Small intestine (tissue), 16 donors: ENCODE data around the gene USO1. TPM values are rescaled to one million over a fixed set of nuclear protein-coding genes. Genes with fewer than 3 reads are reported as not detected.
A peak's percentile ranks its signal among the peaks of the same experiment; 100 is the strongest.

Experiments used
- DNase-seq, 2 donors: peaks; one replicate each; pipeline versions ENCODE4 v3.0.0 to v3.0.0-alpha.2; 2013
- FAIRE-seq: peaks from 2 replicates; lab custom pipeline; 2012; peaks lifted over from hg19 to GRCh38; lab: Jason Lieb, UNC
- H3K27ac ChIP-seq, 3 donors: one replicate each; pipeline ENCODE4 v1.5.1; 2013; ENCODE audit warnings: low read length in 2 of 3, mild to moderate bottlenecking in 2 of 3, control low read depth in 1 of 3, inconsistent platforms in 1 of 3, low read depth in 1 of 3, moderate library complexity in 1 of 3
- H3K27me3 ChIP-seq, 3 donors: one replicate each; pipeline ENCODE4 v1.6.1; 2013; ENCODE audit warnings: low read length in 3 of 3, inconsistent platforms in 1 of 3; ENCODE audit not compliant: control insufficient read depth in 3 of 3, insufficient read depth in 3 of 3
- H3K36me3 ChIP-seq, 3 donors: one replicate each; pipeline ENCODE4 v1.6.1; 2013; ENCODE audit warnings: low read length in 3 of 3, inconsistent platforms in 1 of 3, low read depth in 1 of 3, mild to moderate bottlenecking in 1 of 3, moderate library complexity in 1 of 3; ENCODE audit not compliant: control insufficient read depth in 3 of 3, insufficient read depth in 2 of 3
- H3K4me1 ChIP-seq, 3 donors: one replicate each; pipeline ENCODE4 v1.6.1; 2013; ENCODE audit warnings: low read length in 2 of 3, inconsistent platforms in 1 of 3, low read depth in 1 of 3, mild to moderate bottlenecking in 1 of 3, moderate library complexity in 1 of 3; ENCODE audit not compliant: control insufficient read depth in 3 of 3, insufficient read depth in 2 of 3
- H3K4me3 ChIP-seq, 3 donors: one replicate each; pipeline ENCODE4 v1.5.1; 2013; ENCODE audit warnings: low read length in 3 of 3, control low read depth in 1 of 3, inconsistent platforms in 1 of 3, low read depth in 1 of 3, mild to moderate bottlenecking in 1 of 3, moderate library complexity in 1 of 3
- H3K9me3 ChIP-seq, 2 donors: one replicate each; pipeline ENCODE4 v1.6.1; 2013; ENCODE audit warnings: low read depth in 1 of 2, low read length in 1 of 2; ENCODE audit not compliant: control insufficient read depth in 2 of 2, insufficient read depth in 1 of 2
- WGBS, 3 donors: extraction: QIAGEN DNeasy Blood & Tissue Kit; methylation state at CpG; one replicate each; pipeline ENCODE4 v1.1.7; 2013; 5-methylcytosine and 5-hydroxymethylcytosine counted together
- long read RNA-seq, 10 donors: transcript quantifications; one replicate each; lab custom pipeline, GENCODE V29; 2026
- polyA plus RNA-seq, 4 donors: library from polyadenylated mRNA; stranded (reverse) in 3 of 4; unstranded in 1 of 4; fragments of 200-250 nt in 3 of 4; fragments of 120-200 nt in 1 of 4; gene quantifications; one replicate each; pipeline versions ENCODE4 v1.2.1 to v1.2.3, GENCODE V29; 2013
- donor health status: healthy with polysubstance abuse.
- donor health status: control.
- donor health status: control.
- donor health status: Bipolar disorder and iron deficiency.
- donor health status: healthy.

USO1 gene, protein sequence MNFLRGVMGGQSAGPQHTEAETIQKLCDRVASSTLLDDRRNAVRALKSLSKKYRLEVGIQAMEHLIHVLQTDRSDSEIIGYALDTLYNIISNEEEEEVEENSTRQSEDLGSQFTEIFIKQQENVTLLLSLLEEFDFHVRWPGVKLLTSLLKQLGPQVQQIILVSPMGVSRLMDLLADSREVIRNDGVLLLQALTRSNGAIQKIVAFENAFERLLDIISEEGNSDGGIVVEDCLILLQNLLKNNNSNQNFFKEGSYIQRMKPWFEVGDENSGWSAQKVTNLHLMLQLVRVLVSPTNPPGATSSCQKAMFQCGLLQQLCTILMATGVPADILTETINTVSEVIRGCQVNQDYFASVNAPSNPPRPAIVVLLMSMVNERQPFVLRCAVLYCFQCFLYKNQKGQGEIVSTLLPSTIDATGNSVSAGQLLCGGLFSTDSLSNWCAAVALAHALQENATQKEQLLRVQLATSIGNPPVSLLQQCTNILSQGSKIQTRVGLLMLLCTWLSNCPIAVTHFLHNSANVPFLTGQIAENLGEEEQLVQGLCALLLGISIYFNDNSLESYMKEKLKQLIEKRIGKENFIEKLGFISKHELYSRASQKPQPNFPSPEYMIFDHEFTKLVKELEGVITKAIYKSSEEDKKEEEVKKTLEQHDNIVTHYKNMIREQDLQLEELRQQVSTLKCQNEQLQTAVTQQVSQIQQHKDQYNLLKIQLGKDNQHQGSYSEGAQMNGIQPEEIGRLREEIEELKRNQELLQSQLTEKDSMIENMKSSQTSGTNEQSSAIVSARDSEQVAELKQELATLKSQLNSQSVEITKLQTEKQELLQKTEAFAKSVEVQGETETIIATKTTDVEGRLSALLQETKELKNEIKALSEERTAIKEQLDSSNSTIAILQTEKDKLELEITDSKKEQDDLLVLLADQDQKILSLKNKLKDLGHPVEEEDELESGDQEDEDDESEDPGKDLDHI
- 10 to 100 TPM; 26.5 to 83.9 (median 33.1) TPM for polyA plus RNA-seq
- long read RNA-seq, donor 1, full-length matches to known transcripts = 2 of 15 reads
- long read RNA-seq, donor 1, partial matches to known transcripts = 13 of 15 reads
- long read RNA-seq, donor 1, other reads (novel, unspliced or antisense) = 0 of 15 reads
- long read RNA-seq, donor 2, full-length matches to known transcripts = 4 of 12 reads
- long read RNA-seq, donor 2, partial matches to known transcripts = 8 of 12 reads
- long read RNA-seq, donor 2, other reads (novel, unspliced or antisense) = 0 of 12 reads
- long read RNA-seq, donor 3 = 0 reads
- long read RNA-seq, donor 4 = 0 reads
- long read RNA-seq, donor 5, full-length matches to known transcripts = 1 of 1 reads
- long read RNA-seq, donor 5, partial matches to known transcripts = 0 of 1 reads
- long read RNA-seq, donor 5, other reads (novel, unspliced or antisense) = 0 of 1 reads
- long read RNA-seq, donor 6, full-length matches to known transcripts = 2 of 2 reads
- long read RNA-seq, donor 6, partial matches to known transcripts = 0 of 2 reads
- long read RNA-seq, donor 6, other reads (novel, unspliced or antisense) = 0 of 2 reads
- long read RNA-seq, donor 7, full-length matches to known transcripts = 4 of 4 reads
- long read RNA-seq, donor 7, partial matches to known transcripts = 0 of 4 reads
- long read RNA-seq, donor 7, other reads (novel, unspliced or antisense) = 0 of 4 reads
- long read RNA-seq, donor 8 = 0 reads
- long read RNA-seq, donor 9, full-length matches to known transcripts = 1 of 1 reads
- long read RNA-seq, donor 9, partial matches to known transcripts = 0 of 1 reads
- long read RNA-seq, donor 9, other reads (novel, unspliced or antisense) = 0 of 1 reads
- long read RNA-seq, donor 10, full-length matches to known transcripts = 4 of 11 reads
- long read RNA-seq, donor 10, partial matches to known transcripts = 7 of 11 reads
- long read RNA-seq, donor 10, other reads (novel, unspliced or antisense) = 0 of 11 reads

DNA sequence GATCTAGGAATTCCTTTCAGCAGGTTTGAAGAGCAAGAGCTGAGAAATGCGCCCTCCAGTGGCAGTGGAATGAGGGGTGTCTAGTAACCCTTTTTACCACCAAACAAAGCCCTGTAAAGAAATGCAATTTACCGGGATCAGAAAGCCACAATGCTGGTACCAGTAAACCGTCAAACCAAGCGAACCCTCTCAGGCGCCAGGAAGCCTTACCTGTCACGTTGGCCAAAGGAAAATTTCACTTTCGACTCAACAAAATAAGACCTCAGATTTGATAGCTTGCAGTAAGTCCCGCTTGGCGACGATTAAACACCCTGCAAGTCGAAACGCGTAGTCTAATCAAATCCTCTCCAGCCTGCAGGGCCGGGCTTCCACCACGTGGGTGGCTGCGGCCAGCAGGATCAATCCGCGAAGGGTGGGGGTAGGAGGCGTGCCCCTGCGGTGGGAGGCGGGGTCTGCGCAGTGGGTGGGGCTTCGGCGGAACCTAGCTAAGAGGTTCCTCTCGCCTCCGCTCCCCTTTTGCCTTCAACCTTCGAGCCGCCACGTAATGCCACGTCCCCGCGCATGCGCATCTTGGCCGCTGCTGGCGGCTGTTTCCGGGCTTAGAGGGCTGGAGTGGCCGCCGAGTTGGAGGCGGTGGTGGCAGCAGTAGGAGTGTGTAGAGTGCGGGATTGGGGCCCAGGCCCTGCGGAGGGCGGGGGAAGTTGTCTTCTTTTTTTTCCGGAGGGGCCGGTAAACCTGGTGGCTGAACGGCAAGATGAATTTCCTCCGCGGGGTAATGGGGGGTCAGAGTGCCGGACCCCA lies at the start of gene USO1:
Gene USO1 (plus strand): TSS at position 512 of the 801 bp plus-strand sequence. CDS start 243 bp downstream, at position 755.
- Histone ChIP-seq H3K9me3 (no peaks in the 10 kb centered on the region), H3K27ac (peak within 1 kb of the TSS; percentile 97 to 99 (median 99)), H3K27me3 (no peaks in the 10 kb centered on the region), H3K4me1 (peaks cover 8 to 20% (median 13%) of the 10 kb centered on the region in 3 donors), H3K4me3 (peak within 1 kb of the TSS; percentile 61 to 94 (median 86)), H3K36me3 (no peaks in the 10 kb centered on the region)
- 0% methylated on average over 44 to 48 of the region's 48 CpGs for WGBS, 3 donors
- peak; percentile 36 for FAIRE-seq
- DNase-seq = peak; percentile 99 to 100

DNA sequence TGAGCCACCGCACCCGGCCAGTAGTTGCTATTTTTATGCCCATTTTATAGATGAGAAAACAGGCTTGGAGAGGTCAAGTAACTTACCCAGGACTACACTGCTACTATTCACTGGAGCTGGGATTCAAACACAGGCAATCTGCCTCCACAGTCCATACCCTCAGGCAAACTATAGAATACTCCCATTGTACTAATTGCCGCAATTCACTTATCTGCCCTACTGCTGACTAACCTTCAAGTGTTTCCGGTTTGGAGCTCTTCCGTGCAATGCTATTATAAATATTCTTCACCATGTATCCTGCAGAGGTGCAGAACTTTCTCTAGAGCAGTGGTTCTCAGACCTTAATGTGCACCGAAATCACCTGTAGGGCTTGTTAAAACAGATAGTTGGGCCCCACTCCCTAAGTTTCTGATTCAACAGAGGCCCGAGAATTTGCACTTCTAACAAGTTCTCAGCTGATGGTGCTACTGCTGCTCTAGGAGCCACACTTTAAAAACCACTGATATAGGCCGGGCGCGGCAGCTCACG lies 49.3 kb upstream of the USO1 start:
- peak in 1 of 2 donors; percentile 76 for DNase-seq

DNA sequence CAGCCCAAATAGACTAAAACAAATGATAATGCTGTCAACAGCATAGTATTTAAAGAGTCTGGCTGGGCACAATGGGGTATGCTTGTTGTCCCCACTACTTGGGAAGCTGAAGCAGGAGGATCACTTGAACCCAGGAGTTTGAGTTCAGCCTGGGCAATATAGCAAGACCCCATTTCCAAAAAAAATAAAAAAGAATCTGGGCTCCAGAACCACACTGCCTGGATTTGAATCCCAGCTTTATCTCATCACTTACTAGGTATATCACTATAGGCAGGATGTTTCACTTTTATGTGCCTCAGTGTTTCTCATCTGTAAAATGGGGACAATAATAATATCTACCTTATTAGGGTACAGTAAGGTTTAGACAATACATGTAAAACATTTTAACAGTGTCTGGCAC lies 45.9 kb upstream of the USO1 start:
- peaks cover 0 to 14% (median 3%) of the 10 kb centered on the region in 3 donors for H3K4me1 ChIP-seq

More for the DNA sequence above, 49.3 kb upstream of the USO1 start:
- Histone ChIP-seq H3K27ac (peak overlapping the region in 2 of 3 donors; percentile 51 to 58), H3K9me3 (no peaks in the 10 kb centered on the region), H3K27me3 (no peaks in the 10 kb centered on the region), H3K36me3 (no peaks in the 10 kb centered on the region), H3K4me1 (peaks cover 0 to 19% (median 10%) of the 10 kb centered on the region in 3 donors), H3K4me3 (no peak overlapping the region)
- WGBS, 3 donors = 85 to 89% (median 86%) methylated on average over 11 of the region's 11 CpGs
- no peak for FAIRE-seq

DNA sequence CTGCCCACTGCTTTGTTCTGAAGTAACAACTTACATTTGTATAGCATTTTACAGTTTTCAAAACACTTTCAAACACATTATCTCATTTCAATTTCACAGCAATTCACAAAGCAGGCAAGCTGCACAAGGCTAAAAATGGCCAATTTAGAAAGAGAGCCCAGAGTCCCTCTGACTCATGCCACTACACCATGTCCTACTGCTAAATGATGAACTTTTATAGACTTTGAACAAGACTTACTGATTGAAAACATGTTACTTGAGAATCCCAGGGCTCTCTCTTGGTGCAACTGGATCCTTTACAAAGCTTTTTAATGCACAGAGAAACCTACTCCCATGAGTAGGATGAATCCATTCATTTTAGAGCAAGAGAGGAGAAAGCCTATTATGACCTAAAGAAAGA lies 45.4 kb upstream of the USO1 start:
- no peak for FAIRE-seq
- DNase-seq = no peak

More for the DNA sequence above, 45.9 kb upstream of the USO1 start:
- FAIRE-seq = no peak
- no peak for DNase-seq
- H3K27ac ChIP-seq = no peak overlapping the region
- H3K36me3 ChIP-seq = no peaks in the 10 kb centered on the region
- H3K4me3 ChIP-seq = no peak overlapping the region
- H3K27me3 ChIP-seq = no peaks in the 10 kb centered on the region
- no peaks in the 10 kb centered on the region for H3K9me3 ChIP-seq

DNA sequence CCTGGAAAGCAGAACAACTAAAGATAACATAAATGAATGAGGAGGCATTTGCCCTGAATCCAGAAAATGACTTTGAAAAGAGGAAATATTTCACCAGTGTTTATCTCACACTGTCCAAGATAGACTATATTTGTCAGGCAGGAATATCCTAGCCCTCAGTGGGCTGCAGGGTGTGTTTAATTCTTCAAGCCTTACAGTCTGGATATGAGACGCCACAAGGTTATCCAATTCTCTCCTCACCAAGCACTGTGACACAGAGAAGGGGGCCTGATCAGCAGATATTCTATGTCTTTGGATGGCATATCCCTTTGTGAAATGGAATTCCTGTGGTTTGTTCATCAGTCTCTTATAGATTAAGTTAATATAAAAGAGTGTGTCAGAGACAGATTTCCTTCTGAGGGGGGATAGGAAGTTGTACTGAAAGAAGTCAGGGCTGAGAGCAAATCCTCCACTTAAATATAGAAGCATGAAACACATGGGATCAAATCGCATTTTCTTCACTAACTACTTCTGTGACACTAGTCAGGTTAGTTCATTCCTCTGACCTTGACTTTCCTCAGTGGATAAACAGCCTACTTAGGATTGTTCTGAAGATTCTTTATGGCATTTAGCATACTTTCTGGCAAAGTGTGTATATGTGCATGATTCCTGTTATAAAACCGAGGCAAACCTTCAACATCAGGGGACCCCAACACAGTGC lies 44.4 kb upstream of the USO1 start:
- Histone ChIP-seq H3K4me3 (no peak overlapping the region), H3K9me3 (no peaks in the 10 kb centered on the region), H3K27ac (no peak overlapping the region), H3K36me3 (no peaks in the 10 kb centered on the region), H3K27me3 (no peaks in the 10 kb centered on the region), H3K4me1 (peaks cover 0 to 3% (median 0%) of the 10 kb centered on the region in 3 donors)
- FAIRE-seq (no peak), DNase-seq (no peak)
- WGBS, 3 donors = 86 to 91% (median 91%) methylated on average over 3 of the region's 3 CpGs

More for the DNA sequence above, 45.4 kb upstream of the USO1 start:
- H3K4me1 ChIP-seq = peaks cover 0 to 12% (median 3%) of the 10 kb centered on the region in 3 donors
- no peaks in the 10 kb centered on the region for H3K27me3 ChIP-seq
- H3K4me3 ChIP-seq = no peak overlapping the region
- no peak overlapping the region for H3K27ac ChIP-seq
- no peaks in the 10 kb centered on the region for H3K36me3 ChIP-seq
- no peaks in the 10 kb centered on the region for H3K9me3 ChIP-seq

DNA sequence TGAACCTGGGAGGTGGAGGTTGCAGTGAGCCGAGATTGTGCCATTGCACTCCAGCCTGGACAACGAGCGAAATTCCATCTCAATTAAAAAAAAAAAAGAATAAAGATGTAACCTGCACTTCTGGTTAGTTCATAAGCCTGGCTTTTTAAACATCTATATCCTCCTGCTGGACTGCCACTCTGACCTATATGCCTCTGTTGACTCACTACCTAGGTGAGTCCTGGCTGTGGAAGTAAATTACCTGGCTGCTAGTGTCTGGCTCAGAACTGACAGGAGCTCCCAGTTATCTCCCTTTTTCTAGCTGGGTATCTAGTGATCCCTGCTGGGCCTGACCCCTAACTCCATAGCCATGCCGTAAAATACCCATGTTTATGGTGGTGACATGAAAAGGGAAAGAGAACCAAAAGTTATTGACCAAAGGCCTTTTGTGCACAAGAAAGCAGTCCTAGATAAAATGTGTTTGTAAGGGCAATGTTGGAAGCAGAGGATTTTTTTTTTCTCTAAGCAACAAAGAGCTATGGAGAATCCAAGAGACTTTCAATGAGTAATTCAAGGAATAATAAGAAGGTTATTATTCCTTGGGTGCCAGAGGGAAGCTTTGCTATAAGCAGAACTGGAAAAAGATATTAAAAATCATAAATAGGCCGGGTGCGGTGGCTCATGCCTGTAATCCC lies 40.8 kb upstream of the USO1 start:
- H3K27me3 ChIP-seq = no peaks in the 10 kb centered on the region
- no peak overlapping the region for H3K4me3 ChIP-seq
- no peak overlapping the region for H3K27ac ChIP-seq
- FAIRE-seq (no peak), DNase-seq (no peak)
- peaks cover 0 to 10% of the 10 kb centered on the region in 2 donors for H3K9me3 ChIP-seq
- H3K36me3 ChIP-seq = peaks cover 0 to 4% (median 2%) of the 10 kb centered on the region in 3 donors
- H3K4me1 ChIP-seq = no peaks in the 10 kb centered on the region
- WGBS, 3 donors = 95 to 98% (median 97%) methylated on average over 6 of the region's 6 CpGs
